A549 (cell line): Measurements from ENCODE around the gene EXTL1. TPM values are rescaled to one million over a fixed set of nuclear protein-coding genes. Genes with fewer than 3 reads are reported as not detected.

Experiments
- ATAC-seq, 2 experiments: fragments of 200-7000 bp in 1 of 2; fragments of >200 bp in 1 of 2; cut with Nextera tagmentation in 1 of 2; cut with Tn5 transposase in 1 of 2; 3 replicates each; pipeline versions ENCODE4 v1.8.0 to v1.9.1; 2018 to 2020; ENCODE audit warnings: mild to moderate bottlenecking in 1 of 2, moderate library complexity in 1 of 2
- CTCF ChIA-PET: fragments of 300-600 bp; sonication (Branson Sonifier 250); formaldehyde crosslinking; extraction: SDS; loops from one replicate; lab custom pipeline; 2021; ENCODE audit warnings: antibody characterized with exemption, inconsistent platforms; lab: Yijun Ruan, JAX
- POLR2A ChIA-PET: fragments of 350-600 bp; formaldehyde crosslinking; extraction: SDS; loops from one replicate; lab custom pipeline; 2021; ENCODE audit warnings: antibody characterized with exemption, inconsistent platforms; lab: Yijun Ruan, JAX
- DNase-seq, 2 experiments: peaks; one replicate each; pipeline versions ENCODE4 v3.0.0 to v3.0.0-alpha.2; 2011 to 2016; ENCODE audit warnings: low read depth in 1 of 2, low spot score in 1 of 2
- FAIRE-seq: peaks from 2 replicates; lab custom pipeline; 2011; peaks lifted over from hg19 to GRCh38; lab: Jason Lieb, UNC
- H3K27ac ChIP-seq, 2 experiments: fragments of >200 bp; sonication (Bioruptor Twin); formaldehyde crosslinking; 3 replicates each; pipeline ENCODE4 v1.5.1; 2016 to 2017
- H3K4me1 ChIP-seq: fragments of >200 bp; sonication (Bioruptor Twin); formaldehyde crosslinking; 3 replicates; pipeline ENCODE4 v1.6.1; 2016
- H3K4me2 ChIP-seq: fragments of >200 bp; sonication (Bioruptor Twin); formaldehyde crosslinking; 3 replicates; pipeline ENCODE4 v1.6.1; 2016
- H3K4me3 ChIP-seq: fragments of >200 bp; sonication (Bioruptor Twin); formaldehyde crosslinking; 3 replicates; pipeline ENCODE4 v1.5.1; 2016
- H3K9me3 ChIP-seq: fragments of >200 bp; sonication (Bioruptor Twin); formaldehyde crosslinking; 3 replicates; pipeline ENCODE4 v1.6.1; 2016
- CBX8 ChIP-seq: fragments of 200-600 bp; sonication (generic); IDR thresholded peaks from 2 replicates; pipeline ENCODE4 v1.6.1; 2016
- CEBPB ChIP-seq, 2 experiments: fragments of >200 bp in 1 of 2; sonication (Bioruptor Twin) in 1 of 2; formaldehyde crosslinking in 1 of 2; IDR thresholded peaks; 2 replicates each; pipeline ENCODE4 v1.6.1; 2012 to 2016
- CHD2 ChIP-seq: fragments of 150-350 bp; IDR thresholded peaks from 2 replicates; pipeline ENCODE4 v1.6.1; 2014; ENCODE audit warnings: low read length; ENCODE audit not compliant: partially characterized antibody
- CHD4 ChIP-seq: fragments of 200-600 bp; sonication (generic); IDR thresholded peaks from 2 replicates; pipeline ENCODE4 v1.6.1; 2016; ENCODE audit warnings: antibody characterized with exemption, mild to moderate bottlenecking, borderline replicate concordance
- EHF ChIP-seq: fragments of 250-450 bp; sonication (Bioruptor Pico); IDR thresholded peaks from 2 replicates; pipeline ENCODE4 v1.5.0; 2020; ENCODE audit warnings: mild to moderate bottlenecking
- EHMT2 ChIP-seq: fragments of 200-600 bp; sonication (generic); IDR thresholded peaks from 2 replicates; pipeline ENCODE4 v1.6.1; 2016; ENCODE audit warnings: antibody characterized with exemption, low read depth, mild to moderate bottlenecking, moderate library complexity
- GATA3 ChIP-seq: IDR thresholded peaks from 2 replicates; pipeline ENCODE4 v1.6.1; 2012; ENCODE audit warnings: borderline replicate concordance
- MAFK ChIP-seq: fragments of 450-650 bp; IDR thresholded peaks from 2 replicates; pipeline ENCODE4 v1.6.1; 2014; ENCODE audit not compliant: partially characterized antibody
- MAZ ChIP-seq: fragments of 150-350 bp; IDR thresholded peaks from 2 replicates; pipeline ENCODE4 v1.6.1; 2014; ENCODE audit warnings: antibody characterized with exemption, low read depth, low read length, borderline replicate concordance
- MYC ChIP-seq: IDR thresholded peaks from 2 replicates; pipeline ENCODE4 v1.6.1; 2012; ENCODE audit warnings: mild to moderate bottlenecking, inconsistent platforms, low read length, improper control_type of control experiment, borderline replicate concordance
- RCOR1 ChIP-seq: fragments of 150-350 bp; IDR thresholded peaks from 2 replicates; pipeline ENCODE4 v1.6.1; 2014; ENCODE audit warnings: antibody characterized with exemption, low read length, low read depth
- TP53 ChIP-seq: fragments of 250-450 bp; sonication (Bioruptor Pico); IDR thresholded peaks from 2 replicates; pipeline ENCODE4 v1.5.0; 2021; ENCODE audit warnings: mild to moderate bottlenecking, moderate library complexity
- ZFP36 ChIP-seq: fragments of 450-650 bp; IDR thresholded peaks from 2 replicates; pipeline ENCODE4 v1.6.1; 2014; ENCODE audit warnings: borderline replicate concordance; ENCODE audit not compliant: partially characterized antibody
- WGBS: methylation state at CpG from one replicate; pipeline ENCODE4 v1.1.6; 2017; ENCODE audit errors: missing lambda C conversion rate; 5-methylcytosine and 5-hydroxymethylcytosine counted together
- polyA plus RNA-seq, 4 experiments: library from polyadenylated mRNA; depleted of rRNA in 3 of 4; stranded (reverse); fragments of >200 nt; fragmentation: RNase III in 1 of 4; extraction: RNeasy Plus Mini Kit Qiagen cat#74134 plus additional on column Dnase treatment in 1 of 4; gene quantifications; 2 replicates in 3 of 4; 3 replicates in 1 of 4; pipeline ENCODE4 v1.2.3, GENCODE V29; 2011 to 2017
- TF ChIP-seq, protein P1 (sequence below): fragments of >200 bp; sonication (Bioruptor Twin); formaldehyde crosslinking; IDR thresholded peaks from 2 replicates; pipeline ENCODE4 v1.6.1; 2016
- TF ChIP-seq, protein P2 (sequence below): fragments of 150-350 bp; IDR thresholded peaks from 2 replicates; pipeline ENCODE4 v1.6.1; 2014; ENCODE audit warnings: low read depth, mild to moderate bottlenecking, low read length
- TF ChIP-seq, protein P3 (sequence below): fragments of 250-450 bp; sonication (Bioruptor Pico); IDR thresholded peaks from 2 replicates; pipeline ENCODE4 v1.5.0; 2020; ENCODE audit warnings: low read depth, mild to moderate bottlenecking, moderate library complexity
- TF ChIP-seq, protein P4 (sequence below): fragments of >200 bp; sonication (Bioruptor Twin); formaldehyde crosslinking; IDR thresholded peaks from 3 replicates; pipeline ENCODE4 v1.6.1; 2016

Gene EXTL1
- polyA plus RNA-seq, 2 of the 4 experiments (the other 2 are of a cell fraction), result 0.03 to 0.04 TPM

DNA sequence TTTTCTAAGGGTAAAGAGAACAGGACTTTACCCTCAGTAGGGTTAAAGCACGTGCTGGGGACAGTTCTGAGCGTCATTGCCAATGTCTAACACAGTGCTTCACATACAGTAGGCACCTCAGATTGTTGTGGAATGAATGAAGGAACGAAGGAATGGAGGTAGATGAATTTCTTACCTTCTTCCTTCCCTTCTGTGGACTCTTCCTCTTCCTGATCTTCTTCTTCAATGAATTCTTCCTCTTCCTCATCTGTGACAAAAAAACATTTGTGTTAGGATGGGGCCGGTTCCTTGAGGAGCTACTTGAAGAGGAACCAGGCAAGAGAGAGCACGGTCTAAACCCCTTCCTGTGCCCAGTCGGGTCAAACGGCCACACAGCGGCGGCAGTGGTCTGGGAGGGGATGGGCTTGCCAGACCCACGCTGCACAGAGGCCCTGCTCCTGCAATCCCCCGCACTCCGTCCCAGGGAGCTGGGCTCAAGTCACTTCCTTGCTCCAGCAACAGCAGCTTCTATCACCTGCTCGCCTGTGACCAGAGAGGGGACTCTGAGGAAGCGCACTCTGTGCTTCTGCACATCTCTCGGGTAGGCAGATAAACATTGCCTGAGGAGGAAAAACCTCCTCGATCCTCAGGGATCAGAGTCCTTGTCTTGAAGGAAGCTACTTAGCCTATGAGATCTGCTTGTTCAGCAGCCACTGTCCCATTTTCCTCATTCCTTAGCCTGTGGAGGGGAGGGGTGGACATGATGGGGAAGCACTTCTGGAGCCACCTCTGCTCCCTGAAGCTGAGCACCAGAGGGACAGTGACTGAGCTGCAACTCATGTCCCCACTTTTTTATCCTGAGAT, 32.4 kb downstream of the EXTL1 start:
- DNase-seq, result no peak
- Histone ChIP-seq H3K9me3 (no peaks in the 10 kb centered on the region), H3K4me3 (no peak overlapping the region), H3K27ac (no peak overlapping the region), H3K4me1 (no peaks in the 10 kb centered on the region), H3K4me2 (no peak overlapping the region)
- TF ChIP-seq MAZ (no peak), EHMT2 (no peak), MAFK (no peak), TP53 (CRISPR knock-in tag) (no peak), CHD2 (no peak), CBX8 (no peak)
- TF ChIP-seq, protein P1, sequence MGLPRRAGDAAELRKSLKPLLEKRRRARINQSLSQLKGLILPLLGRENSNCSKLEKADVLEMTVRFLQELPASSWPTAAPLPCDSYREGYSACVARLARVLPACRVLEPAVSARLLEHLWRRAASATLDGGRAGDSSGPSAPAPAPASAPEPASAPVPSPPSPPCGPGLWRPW, result no peak
- TF ChIP-seq, protein P2, sequence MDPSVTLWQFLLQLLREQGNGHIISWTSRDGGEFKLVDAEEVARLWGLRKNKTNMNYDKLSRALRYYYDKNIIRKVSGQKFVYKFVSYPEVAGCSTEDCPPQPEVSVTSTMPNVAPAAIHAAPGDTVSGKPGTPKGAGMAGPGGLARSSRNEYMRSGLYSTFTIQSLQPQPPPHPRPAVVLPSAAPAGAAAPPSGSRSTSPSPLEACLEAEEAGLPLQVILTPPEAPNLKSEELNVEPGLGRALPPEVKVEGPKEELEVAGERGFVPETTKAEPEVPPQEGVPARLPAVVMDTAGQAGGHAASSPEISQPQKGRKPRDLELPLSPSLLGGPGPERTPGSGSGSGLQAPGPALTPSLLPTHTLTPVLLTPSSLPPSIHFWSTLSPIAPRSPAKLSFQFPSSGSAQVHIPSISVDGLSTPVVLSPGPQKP, result no peak
- TF ChIP-seq, protein P3, sequence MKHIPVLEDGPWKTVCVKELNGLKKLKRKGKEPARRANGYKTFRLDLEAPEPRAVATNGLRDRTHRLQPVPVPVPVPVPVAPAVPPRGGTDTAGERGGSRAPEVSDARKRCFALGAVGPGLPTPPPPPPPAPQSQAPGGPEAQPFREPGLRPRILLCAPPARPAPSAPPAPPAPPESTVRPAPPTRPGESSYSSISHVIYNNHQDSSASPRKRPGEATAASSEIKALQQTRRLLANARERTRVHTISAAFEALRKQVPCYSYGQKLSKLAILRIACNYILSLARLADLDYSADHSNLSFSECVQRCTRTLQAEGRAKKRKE (CRISPR knock-in tag), result no peak
- ChIA-PET CTCF (interaction anchor here (0.6 to 2.4 kb wide), 9 partner anchors 9 to 400 kb away, joined by 3 to 7 read pairs (median 4); no protein-coding TSS in a partner anchor), POLR2A (no interaction called here)
- WGBS, result 47% methylated on average over 9 of the region's 16 CpGs
- FAIRE-seq, result no peak
- no peak for ATAC-seq

DNA sequence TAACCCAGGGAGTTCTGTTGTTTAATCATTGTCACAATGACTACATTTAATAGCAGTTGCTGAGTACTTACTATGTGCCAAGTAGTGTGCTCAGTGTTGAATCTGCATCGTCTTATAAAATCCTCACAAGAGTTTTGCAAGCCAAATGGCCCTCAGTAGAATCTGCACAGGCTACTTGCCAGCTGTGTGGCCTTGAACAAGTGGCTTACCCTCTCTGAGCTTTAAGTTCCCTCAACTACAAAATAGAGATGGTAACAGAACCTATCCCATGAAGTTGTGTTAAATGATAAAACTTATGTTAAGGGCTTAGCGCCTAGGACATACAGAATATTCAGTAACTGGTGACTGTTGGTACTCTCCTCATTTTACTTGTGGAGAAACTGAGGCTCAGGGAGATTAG, 33.5 kb downstream of the EXTL1 start:
- no peak overlapping the region for H3K4me2 ChIP-seq
- ChIA-PET CTCF (interaction anchor here (0.6 to 2.4 kb wide), 4 partner anchors 11 to 129 kb away, joined by 3 to 7 read pairs (median 5); no protein-coding TSS in a partner anchor), POLR2A (no interaction called here)
- no peak overlapping the region for H3K4me3 ChIP-seq
- 33% methylated on average over 2 of the region's 2 CpGs for WGBS
- ATAC-seq (no peak), FAIRE-seq (no peak), DNase-seq (no peak)
- no peaks in the 10 kb centered on the region for H3K4me1 ChIP-seq
- TF ChIP-seq CEBPB (IDR thresholded peaks at IDR 0.05) (no peak), ZFP36 (no peak), EHF (CRISPR knock-in tag) (no peak), MYC (no peak), GATA3 (no peak)
- H3K27ac ChIP-seq, result no peak overlapping the region
- no peaks in the 10 kb centered on the region for H3K9me3 ChIP-seq

DNA sequence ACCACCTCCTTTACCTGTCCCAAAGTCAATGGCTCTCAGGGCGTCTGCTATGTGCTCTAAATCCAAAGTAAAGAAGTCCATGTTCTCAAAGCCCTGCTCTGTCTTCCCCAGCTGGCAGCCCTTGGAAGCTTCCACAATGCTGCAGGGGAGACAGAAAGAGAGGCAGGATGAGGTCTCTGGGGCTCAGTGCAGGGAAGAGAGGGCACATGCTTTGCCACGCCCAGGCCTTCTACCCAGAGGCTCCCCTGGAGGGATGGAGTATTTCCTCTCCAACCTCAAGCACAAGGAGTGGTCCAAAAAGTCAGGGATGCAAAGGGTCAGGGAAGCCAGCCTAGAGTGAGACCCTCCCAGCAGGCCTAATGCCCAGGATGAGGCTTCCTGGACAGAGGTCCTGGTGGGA, 35.6 kb downstream of the EXTL1 start:
- Histone ChIP-seq H3K4me1 (no peaks in the 10 kb centered on the region), H3K27ac (no peak overlapping the region), H3K4me2 (no peak overlapping the region), H3K4me3 (no peak overlapping the region), H3K9me3 (no peaks in the 10 kb centered on the region)
- DNase-seq (no peak), FAIRE-seq (no peak), ATAC-seq (no peak)
- 28% methylated on average over 2 of the region's 2 CpGs for WGBS
- CTCF ChIA-PET, result interaction anchor here (2.6 kb wide), 1 partner anchor 88 kb away, joined by 9 read pairs; no protein-coding TSS in a partner anchor
- TF ChIP-seq, protein P4, sequence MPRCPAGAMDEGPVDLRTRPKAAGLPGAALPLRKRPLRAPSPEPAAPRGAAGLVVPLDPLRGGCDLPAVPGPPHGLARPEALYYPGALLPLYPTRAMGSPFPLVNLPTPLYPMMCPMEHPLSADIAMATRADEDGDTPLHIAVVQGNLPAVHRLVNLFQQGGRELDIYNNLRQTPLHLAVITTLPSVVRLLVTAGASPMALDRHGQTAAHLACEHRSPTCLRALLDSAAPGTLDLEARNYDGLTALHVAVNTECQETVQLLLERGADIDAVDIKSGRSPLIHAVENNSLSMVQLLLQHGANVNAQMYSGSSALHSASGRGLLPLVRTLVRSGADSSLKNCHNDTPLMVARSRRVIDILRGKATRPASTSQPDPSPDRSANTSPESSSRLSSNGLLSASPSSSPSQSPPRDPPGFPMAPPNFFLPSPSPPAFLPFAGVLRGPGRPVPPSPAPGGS, result no peak
- TF ChIP-seq CHD4 (no peak), RCOR1 (no peak)
- POLR2A ChIA-PET, result no interaction called here
